ENCODE results near the gene STK32A.

STK32A gene

GRCh38 chr5:147391781-147392180 is 157.0 kb downstream of the STK32A start:
- peak; percentile 18 to 25 for DNase-seq (ENCODE audit: low read depth in 2 of 2)

GRCh38 chr5:147393874-147394672 is 159.2 kb downstream of the STK32A start:
- no peak for DNase-seq (ENCODE audit: low read depth in 2 of 2)

GRCh38 chr5:147396070-147396823 is 161.4 kb downstream of the STK32A start:
- no peak for DNase-seq (ENCODE audit: low read depth in 2 of 2)

- DNase-seq (ENCODE audit: low read depth in 2 of 2) = no peak
Observed at GRCh38 chr5:147397616-147398015, 162.8 kb downstream of the STK32A start.

- peak; percentile 51 to 56 for DNase-seq (ENCODE audit: low read depth in 2 of 2)
Observed at GRCh38 chr5:147398860-147399259, 164.0 kb downstream of the STK32A start.

- no peak for DNase-seq (ENCODE audit: low read depth in 2 of 2)
Observed at GRCh38 chr5:147400126-147400809, 165.4 kb downstream of the STK32A start.

GRCh38 chr5:147400881-147401280 is 166.1 kb downstream of the STK32A start:
- DNase-seq (ENCODE audit: low read depth in 2 of 2) = no peak

GRCh38 chr5:147403651-147404640 is 169.1 kb downstream of the STK32A start:
- DNase-seq (ENCODE audit: low read depth in 2 of 2) = peak; percentile 82

GRCh38 chr5:147404706-147405105 is 169.9 kb downstream of the STK32A start:
- DNase-seq (ENCODE audit: low read depth in 2 of 2) = no peak

GRCh38 chr5:147406636-147407035 is 171.8 kb downstream of the STK32A start:
- DNase-seq (ENCODE audit: low read depth in 2 of 2) = no peak

GRCh38 chr5:147407094-147407681 is 172.4 kb downstream of the STK32A start:
- no peak for DNase-seq (ENCODE audit: low read depth in 2 of 2)

GRCh38 chr5:147408980-147409379 is 174.2 kb downstream of the STK32A start:
- DNase-seq (ENCODE audit: low read depth in 2 of 2) = no peak

GRCh38 chr5:147410496-147411358 is 175.9 kb downstream of the STK32A start:
- DNase-seq (ENCODE audit: low read depth in 2 of 2) = no peak

- DNase-seq (ENCODE audit: low read depth in 2 of 2) = no peak
Observed at GRCh38 chr5:147411359-147412319, 176.8 kb downstream of the STK32A start.

- DNase-seq (ENCODE audit: low read depth in 2 of 2) = no peak
Observed at GRCh38 chr5:147412561-147412960, 177.7 kb downstream of the STK32A start.

- DNase-seq (ENCODE audit: low read depth in 2 of 2) = no peak
Observed at GRCh38 chr5:147413266-147413665, 178.4 kb downstream of the STK32A start.

GRCh38 chr5:147415651-147416050 is 180.8 kb downstream of the STK32A start:
- no peak for DNase-seq (ENCODE audit: low read depth in 2 of 2)

GRCh38 chr5:147417135-147417813 is 182.4 kb downstream of the STK32A start:
- DNase-seq (ENCODE audit: low read depth in 2 of 2) = no peak

Measured in fibroblast of skin of left biceps (primary cell).